Measurements from ENCODE around the gene TRPC4. TPM values are rescaled to one million over a fixed set of nuclear protein-coding genes. Genes with fewer than 3 reads are reported as not detected.

Gene TRPC4
- total and polyA plus RNA-seq, 7 donors: 0.03 to 0.59 (median 0.08) TPM

- 36 to 50% (median 39%) methylated on average over 1 of the region's 1 CpG for WGBS, 3 donors
- no peaks in the 10 kb centered on the region for H3K4me1 ChIP-seq
- no peak overlapping the region for H3K4me3 ChIP-seq
- H3K27me3 ChIP-seq (ENCODE audit: insufficient read depth in 3 of 3, low read length in 2 of 3): no peaks in the 10 kb centered on the region
- no peak overlapping the region for H3K27ac ChIP-seq
- no peaks in the 10 kb centered on the region for H3K36me3 ChIP-seq (ENCODE audit: insufficient read depth in 1 of 2, low read depth in 1 of 2)
- H3K9me3 ChIP-seq: no peaks in the 10 kb centered on the region
- no peak for ATAC-seq
- DNase-seq: no peak
- TF ChIP-seq CTCF (IDR thresholded peaks at IDR 0.05): no peak
- intact Hi-C loops (cut with DNase I): no loop called here
Observed at GRCh38 chr13:37910790-37911189, 41.2 kb upstream of the TRPC4 start.

GRCh38 chr13:37906880-37907279 lies 37.3 kb upstream of the TRPC4 start:
- DNase-seq (no peak), ATAC-seq (no peak)
- Histone ChIP-seq H3K27ac (no peak overlapping the region), H3K36me3 (ENCODE audit: insufficient read depth in 1 of 2, low read depth in 1 of 2) (no peaks in the 10 kb centered on the region), H3K4me3 (no peak overlapping the region), H3K27me3 (ENCODE audit: insufficient read depth in 3 of 3, low read length in 2 of 3) (no peaks in the 10 kb centered on the region), H3K9me3 (no peaks in the 10 kb centered on the region), H3K4me1 (no peaks in the 10 kb centered on the region)
- intact Hi-C loops (cut with DNase I): no loop called here
- WGBS, 3 donors: 81 to 91% (median 88%) methylated on average over 1 of the region's 1 CpG
- TF ChIP-seq CTCF (IDR thresholded peaks at IDR 0.05): no peak

- 70 to 76% (median 71%) methylated on average over 2 of the region's 2 CpGs for WGBS, 3 donors
- H3K9me3 ChIP-seq: no peaks in the 10 kb centered on the region
- ATAC-seq (no peak), DNase-seq (no peak)
- H3K4me1 ChIP-seq: no peaks in the 10 kb centered on the region
- no peaks in the 10 kb centered on the region for H3K27me3 ChIP-seq (ENCODE audit: insufficient read depth in 3 of 3, low read length in 2 of 3)
- H3K4me3 ChIP-seq: no peak overlapping the region
- no peaks in the 10 kb centered on the region for H3K36me3 ChIP-seq (ENCODE audit: insufficient read depth in 1 of 2, low read depth in 1 of 2)
- H3K27ac ChIP-seq: no peak overlapping the region
- no peak for TF ChIP-seq CTCF (IDR thresholded peaks at IDR 0.05)
- intact Hi-C loops (cut with DNase I): no loop called here
Observed at GRCh38 chr13:37905736-37906135, 36.2 kb upstream of the TRPC4 start.

GRCh38 chr13:37899753-37900152 lies 30.2 kb upstream of the TRPC4 start:
- no peaks in the 10 kb centered on the region for H3K9me3 ChIP-seq
- no peaks in the 10 kb centered on the region for H3K4me1 ChIP-seq
- no peaks in the 10 kb centered on the region for H3K36me3 ChIP-seq (ENCODE audit: insufficient read depth in 1 of 2, low read depth in 1 of 2)
- intact Hi-C loops (cut with DNase I): no loop called here
- no peak overlapping the region for H3K4me3 ChIP-seq
- no peak for ATAC-seq
- no peak for DNase-seq
- no peak for TF ChIP-seq CTCF (IDR thresholded peaks at IDR 0.05)
- WGBS, 3 donors: 57 to 61% (median 60%) methylated on average over 4 of the region's 4 CpGs
- H3K27ac ChIP-seq: no peak overlapping the region
- H3K27me3 ChIP-seq (ENCODE audit: insufficient read depth in 3 of 3, low read length in 2 of 3): no peaks in the 10 kb centered on the region

DNA sequence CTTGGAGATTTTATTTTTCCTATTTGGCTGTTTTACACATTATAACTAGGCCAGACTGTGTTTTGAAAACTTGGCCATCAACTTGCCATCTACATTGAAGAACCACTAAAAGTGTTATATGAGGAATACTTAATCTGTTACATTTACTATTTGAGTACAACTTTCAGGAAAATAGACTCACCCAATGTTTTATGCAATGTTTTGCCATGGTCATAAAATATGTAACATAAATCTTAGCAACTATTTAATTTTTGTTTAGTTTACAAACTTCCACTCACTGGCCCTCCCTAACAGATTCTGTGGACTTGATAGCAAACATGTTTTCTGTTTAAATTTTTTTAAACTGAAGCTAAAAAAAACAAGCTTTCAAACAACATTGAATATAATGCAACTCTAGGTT lies 23.7 kb upstream of the TRPC4 start:
- H3K36me3 ChIP-seq (ENCODE audit: insufficient read depth in 1 of 2, low read depth in 1 of 2): no peaks in the 10 kb centered on the region
- H3K9me3 ChIP-seq: no peaks in the 10 kb centered on the region
- DNase-seq (no peak), ATAC-seq (no peak)
- H3K4me1 ChIP-seq: no peaks in the 10 kb centered on the region
- no peak overlapping the region for H3K4me3 ChIP-seq
- intact Hi-C loops (cut with DNase I): no loop called here
- TF ChIP-seq CTCF (IDR thresholded peaks at IDR 0.05): no peak
- no peak overlapping the region for H3K27ac ChIP-seq
- H3K27me3 ChIP-seq (ENCODE audit: insufficient read depth in 3 of 3, low read length in 2 of 3): peaks cover 0 to 2% (median 0%) of the 10 kb centered on the region in 3 donors
